Measurements from ENCODE around the gene SH2D3C. TPM values are rescaled to one million over a fixed set of nuclear protein-coding genes. Genes with fewer than 3 reads are reported as not detected.

The SH2D3C gene
- total and polyA plus RNA-seq, 9 of the 15 experiments (the other 6 are each of a cell fraction or from before 2014, with no cell fraction given) = 0.03 to 1.2 (median 0.22) TPM; not detected in 1

DNA sequence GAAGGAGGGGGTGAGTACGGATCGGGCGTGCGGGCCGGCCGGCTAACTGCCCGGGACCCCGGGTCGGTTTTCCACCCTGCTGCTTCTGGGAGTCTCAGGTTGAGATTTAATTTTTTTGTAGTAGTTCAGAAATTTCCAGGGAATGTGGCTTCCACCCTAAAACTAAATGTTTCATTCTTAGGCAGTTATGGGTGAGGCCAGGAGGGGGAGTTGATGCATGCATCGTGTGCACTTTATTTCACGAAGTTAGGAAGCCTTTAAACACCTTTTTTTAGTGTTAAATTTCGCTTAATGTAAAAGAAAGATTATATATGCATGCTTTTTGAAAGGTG, 8.3 kb upstream of the SH2D3C start (continued):
- TF ChIP-seq VEZF1 (CRISPR knock-in tag; IDR thresholded peaks at IDR 0.05) = 0 out of 2 replicates have a peak, but pooled peaks have one; percentile 4
- peak; percentile 53 for TF ChIP-seq REST (IDR thresholded peaks at IDR 0.05; ENCODE audit: borderline replicate concordance)
- TF ChIP-seq REST (CRISPR knock-in tag; IDR thresholded peaks at IDR 0.05; ENCODE audit: low read depth) = no peak
- no peak for TF ChIP-seq KDM5B (IDR thresholded peaks at IDR 0.05; ENCODE audit: insufficient replicate concordance, low read depth, low read length)
- no peak for TF ChIP-seq SREBF2 (CRISPR knock-in tag; IDR thresholded peaks at IDR 0.05)
- TF ChIP-seq, protein P1, sequence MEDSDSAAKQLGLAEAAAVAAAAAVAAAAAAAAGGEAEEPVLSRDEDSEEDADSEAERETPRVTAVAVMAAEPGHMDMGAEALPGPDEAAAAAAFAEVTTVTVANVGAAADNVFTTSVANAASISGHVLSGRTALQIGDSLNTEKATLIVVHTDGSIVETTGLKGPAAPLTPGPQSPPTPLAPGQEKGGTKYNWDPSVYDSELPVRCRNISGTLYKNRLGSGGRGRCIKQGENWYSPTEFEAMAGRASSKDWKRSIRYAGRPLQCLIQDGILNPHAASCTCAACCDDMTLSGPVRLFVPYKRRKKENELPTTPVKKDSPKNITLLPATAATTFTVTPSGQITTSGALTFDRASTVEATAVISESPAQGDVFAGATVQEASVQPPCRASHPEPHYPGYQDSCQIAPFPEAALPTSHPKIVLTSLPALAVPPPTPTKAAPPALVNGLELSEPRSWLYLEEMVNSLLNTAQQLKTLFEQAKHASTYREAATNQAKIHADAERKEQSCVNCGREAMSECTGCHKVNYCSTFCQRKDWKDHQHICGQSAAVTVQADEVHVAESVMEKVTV (CRISPR knock-in tag; IDR thresholded peaks at IDR 0.05) = 0 out of 2 replicates have a peak, but pooled peaks have one; percentile 23
- TF ChIP-seq EGR1 (conservative IDR thresholded peaks at IDR 0.05) = no peak
- TF ChIP-seq RAD21 (CRISPR knock-in tag; conservative IDR thresholded peaks at IDR 0.05 in 1 of 2, IDR thresholded peaks at IDR 0.05 in 1 of 2) = peak; percentile 25 to 57
- TF ChIP-seq, protein P2, sequence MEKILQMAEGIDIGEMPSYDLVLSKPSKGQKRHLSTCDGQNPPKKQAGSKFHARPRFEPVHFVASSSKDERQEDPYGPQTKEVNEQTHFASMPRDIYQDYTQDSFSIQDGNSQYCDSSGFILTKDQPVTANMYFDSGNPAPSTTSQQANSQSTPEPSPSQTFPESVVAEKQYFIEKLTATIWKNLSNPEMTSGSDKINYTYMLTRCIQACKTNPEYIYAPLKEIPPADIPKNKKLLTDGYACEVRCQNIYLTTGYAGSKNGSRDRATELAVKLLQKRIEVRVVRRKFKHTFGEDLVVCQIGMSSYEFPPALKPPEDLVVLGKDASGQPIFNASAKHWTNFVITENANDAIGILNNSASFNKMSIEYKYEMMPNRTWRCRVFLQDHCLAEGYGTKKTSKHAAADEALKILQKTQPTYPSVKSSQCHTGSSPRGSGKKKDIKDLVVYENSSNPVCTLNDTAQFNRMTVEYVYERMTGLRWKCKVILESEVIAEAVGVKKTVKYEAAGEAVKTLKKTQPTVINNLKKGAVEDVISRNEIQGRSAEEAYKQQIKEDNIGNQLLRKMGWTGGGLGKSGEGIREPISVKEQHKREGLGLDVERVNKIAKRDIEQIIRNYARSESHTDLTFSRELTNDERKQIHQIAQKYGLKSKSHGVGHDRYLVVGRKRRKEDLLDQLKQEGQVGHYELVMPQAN (IDR thresholded peaks at IDR 0.05; ENCODE audit: borderline replicate concordance) = peak; percentile 31; the same call in 1 of the 2 replicates
- TF ChIP-seq HDAC8 (tag; IDR thresholded peaks at IDR 0.05) = no peak
- no peak for TF ChIP-seq C11orf30 (IDR thresholded peaks at IDR 0.05; ENCODE audit: low read depth)

Data from K562 (cell line).